HG02970 (cell line): ENCODE measurements around the gene RALB.

Experiments
- ATAC-seq: cut with Tn5 transposase; IDR thresholded peaks from one replicate; pipeline ENCODE4 v1.9.1; 2021; ENCODE audit warnings: mild to moderate bottlenecking, moderate library complexity, moderate number of reproducible peaks; ENCODE audit not compliant: unreplicated experiment, low FRiP score

Gene RALB

DNA sequence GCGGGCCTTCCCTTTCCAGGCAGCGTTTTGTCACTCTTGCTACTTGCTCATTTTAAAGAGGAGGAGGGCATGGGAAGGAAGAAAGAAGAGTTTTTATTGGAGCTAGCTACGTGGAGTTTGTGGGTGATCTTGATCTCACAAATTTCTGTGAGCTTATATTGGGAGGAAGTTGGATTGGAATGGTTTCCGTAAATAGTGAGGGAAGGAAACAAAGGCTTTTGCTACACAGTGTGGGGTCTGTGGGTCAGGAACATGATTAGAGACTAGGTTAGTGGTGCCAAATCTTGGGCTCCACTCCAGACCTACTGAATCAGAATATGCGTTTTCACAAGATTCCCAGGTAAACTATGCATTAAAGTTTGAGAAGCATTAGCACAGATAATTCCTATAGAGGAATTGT lies 8.1 kb downstream of the RALB start:
- ATAC-seq: no peak

DNA sequence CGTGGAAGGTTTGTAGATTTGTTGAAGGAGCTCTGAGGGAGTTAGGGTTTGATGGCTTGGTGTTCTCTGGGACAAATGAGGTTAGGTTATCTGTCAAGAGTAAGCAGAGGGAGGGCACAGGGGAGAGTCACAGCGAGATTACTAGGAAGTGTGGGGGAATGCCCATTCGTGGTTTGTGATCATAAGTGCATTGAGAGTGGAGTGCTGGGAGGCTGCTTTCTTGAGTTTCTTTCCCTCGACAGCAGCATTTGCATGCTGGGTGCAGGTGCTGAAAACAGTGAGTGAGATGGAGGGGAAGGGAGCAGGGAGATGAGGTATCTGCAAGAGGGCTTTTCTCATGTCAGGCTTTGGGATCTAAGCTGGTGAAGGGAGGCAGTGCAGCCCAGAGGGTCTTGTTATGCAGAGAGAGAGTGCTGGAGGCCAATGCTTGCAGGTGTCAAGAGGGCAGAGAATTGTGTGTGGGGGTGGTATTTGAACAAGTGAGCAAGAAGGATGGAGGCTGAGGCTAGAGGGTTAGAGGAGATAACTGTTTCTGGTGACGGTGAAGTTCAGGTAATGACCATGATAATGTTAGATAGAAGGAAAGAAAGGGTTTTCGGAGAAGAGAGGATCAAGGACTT lies 8.8 kb downstream of the RALB start:
- peak; percentile 66 for ATAC-seq

DNA sequence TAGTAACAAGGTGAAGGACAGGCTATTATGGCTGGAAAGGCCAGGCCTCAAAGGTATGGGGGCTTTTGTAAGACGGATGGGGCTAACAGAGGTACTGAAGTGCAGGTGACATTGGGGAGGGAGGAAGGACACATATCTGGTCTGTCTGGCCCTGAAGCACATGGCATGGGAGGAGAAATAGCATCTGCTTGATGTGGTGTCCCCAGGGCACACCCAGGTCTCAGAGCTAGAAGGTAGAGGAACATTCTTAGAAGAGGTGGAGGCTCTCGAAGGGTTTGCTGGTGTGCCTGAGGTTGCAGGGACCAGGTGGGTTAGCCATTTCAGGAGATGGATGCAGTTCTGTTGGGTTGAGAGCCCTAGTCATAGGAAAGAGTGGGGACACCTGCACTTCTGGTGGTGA lies 9.5 kb downstream of the RALB start:
- no peak for ATAC-seq

DNA sequence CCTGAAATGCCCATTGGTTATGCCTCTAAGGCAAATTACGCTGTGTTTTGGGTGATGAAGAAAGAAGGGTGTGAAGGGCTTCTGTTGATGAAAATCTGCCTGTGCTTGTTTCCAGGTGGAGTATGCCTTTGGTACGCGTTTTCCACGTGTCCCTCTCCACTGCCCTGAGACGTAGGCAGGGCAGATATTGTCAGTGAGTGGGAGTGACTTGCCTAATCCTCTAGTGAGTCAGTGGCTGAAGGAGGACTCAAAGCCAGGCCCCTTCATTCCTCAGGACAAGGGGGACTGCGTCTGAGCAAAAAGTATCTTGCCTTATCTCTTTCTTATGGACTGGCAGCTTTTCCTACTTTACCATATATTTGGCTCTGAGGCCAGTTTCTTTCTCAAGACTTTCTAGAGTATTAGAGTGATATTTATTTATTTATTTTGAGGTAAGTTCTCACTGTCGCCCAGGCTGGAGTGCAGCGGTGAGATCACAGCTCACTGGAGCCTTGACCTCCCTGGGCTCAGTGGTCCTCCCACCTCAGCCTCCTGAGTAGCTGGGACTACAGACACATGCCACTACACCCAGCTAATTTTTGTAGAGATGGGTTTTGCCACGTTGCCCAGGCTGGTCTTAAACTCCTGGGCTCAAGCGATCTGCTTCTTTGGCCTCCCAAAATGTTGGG lies 10.2 kb downstream of the RALB start:
- no peak for ATAC-seq

DNA sequence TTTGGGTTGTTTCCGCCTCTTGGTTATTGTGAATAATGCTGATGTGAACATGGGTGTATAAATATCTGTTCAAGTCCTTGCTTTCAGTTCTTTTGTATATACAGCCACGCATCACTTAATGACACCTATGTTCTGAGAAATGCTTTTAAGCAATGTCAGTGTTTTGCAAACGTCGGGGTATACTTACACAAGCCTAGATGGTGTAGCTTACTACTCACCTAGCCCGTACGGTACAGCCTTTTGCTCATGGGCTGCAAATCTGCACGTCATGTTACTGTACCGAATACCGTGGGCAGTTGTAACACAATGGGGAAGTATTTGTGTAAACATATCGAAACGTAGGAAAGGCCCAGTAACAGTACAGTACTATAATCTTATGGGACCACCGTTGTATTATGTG lies 12.4 kb downstream of the RALB start:
- ATAC-seq: no peak

DNA sequence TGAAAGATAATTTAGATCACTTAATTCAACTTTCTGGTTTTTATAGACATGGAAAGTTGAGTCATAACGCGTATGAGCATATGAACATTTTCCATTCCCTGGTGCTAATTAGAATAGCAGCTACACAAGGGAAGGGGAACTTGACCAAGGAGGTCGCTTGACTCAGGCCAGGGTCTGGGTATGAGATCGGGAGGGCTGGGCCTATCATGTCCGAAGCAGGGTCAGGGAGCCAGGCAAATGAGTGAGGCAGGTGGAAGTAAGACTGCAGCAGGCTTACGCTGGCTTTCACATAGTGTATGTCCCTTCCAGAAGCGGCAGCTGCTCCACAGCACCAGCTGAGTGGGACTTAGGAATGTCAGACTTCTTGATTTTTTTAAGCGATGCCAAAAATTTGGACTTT lies 14.7 kb downstream of the RALB start:
- no peak for ATAC-seq

DNA sequence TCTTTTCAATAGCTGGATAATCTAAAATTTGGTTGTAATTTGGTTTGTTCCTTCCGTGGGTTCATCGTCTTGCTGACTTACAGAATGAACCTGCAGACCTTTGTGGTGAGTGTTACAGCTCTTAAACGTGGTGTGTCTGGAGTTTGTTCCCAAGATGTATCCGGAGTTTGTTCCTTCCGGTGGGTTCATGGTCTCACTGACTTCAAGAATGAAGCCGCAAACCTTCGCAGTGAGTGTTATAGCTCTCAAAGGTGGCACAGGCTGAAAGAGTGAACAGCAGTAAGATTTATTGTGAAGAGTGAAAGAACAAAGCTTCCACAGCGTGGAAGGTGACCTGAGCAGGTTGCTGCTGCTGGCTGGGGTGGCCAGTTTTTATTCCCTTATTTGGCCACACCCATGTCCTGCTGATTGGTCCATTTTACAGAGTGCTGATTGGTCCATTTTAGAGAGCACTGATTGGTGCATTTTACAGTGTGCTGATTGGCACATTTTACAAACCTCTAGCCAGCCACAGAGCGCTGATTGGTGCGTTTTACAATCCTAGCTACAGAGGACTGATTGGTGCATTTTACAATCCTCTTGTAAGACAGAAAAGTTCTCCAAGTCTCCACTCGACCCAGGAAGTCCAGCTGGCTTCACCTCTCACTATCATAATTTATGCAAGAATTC lies 16.6 kb downstream of the RALB start:
- ATAC-seq: no peak

DNA sequence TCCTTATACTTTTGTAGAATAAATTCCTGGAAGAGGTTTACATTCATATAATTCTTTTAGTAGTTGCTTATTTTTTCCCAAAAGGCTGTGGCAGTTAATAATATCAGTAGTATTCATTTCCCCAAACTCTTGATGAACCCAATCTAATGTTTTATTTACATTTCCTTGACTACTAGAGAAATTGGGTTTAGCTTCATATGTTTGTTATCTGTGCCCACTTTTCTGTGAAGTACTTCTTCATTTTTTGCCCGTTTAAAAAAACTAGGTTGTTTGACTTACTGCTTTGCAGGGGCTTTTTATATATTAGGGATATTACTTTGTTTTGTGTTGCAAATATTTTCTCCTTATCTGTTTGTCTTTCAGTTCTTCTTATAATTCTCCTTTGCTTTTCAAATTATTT lies 17.2 kb downstream of the RALB start:
- no peak for ATAC-seq

DNA sequence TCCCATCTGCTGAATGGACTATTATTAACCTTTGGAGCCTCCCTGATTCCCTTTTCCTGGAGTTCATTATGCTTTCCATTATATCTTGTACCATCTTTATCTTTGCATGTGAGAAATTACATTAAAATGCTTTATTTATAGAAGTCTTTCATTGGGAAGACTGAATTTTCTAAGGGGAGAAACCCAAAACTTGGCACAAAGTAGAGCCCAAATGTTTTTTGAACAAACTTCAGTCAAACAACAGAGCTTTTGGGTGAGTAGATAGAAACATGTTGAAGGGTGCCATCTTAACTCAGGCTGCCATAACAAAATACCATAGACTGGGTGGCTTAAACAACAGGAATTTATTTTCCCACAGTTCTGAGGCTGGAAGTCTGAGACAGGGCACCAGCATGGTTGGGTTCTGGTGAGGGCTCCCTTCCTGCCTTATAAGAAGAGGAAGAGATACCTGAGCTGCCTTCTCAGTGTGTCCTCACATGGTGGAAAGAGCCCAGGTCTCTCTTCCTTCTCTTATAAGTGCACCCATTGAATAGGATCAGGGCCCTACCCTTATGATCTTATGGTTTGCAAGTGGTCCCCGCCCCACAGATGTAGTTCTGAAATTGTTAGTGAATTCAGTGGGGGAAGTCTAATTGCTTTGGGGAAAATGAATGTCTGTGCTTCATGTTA lies 19.2 kb downstream of the RALB start:
- no peak for ATAC-seq

DNA sequence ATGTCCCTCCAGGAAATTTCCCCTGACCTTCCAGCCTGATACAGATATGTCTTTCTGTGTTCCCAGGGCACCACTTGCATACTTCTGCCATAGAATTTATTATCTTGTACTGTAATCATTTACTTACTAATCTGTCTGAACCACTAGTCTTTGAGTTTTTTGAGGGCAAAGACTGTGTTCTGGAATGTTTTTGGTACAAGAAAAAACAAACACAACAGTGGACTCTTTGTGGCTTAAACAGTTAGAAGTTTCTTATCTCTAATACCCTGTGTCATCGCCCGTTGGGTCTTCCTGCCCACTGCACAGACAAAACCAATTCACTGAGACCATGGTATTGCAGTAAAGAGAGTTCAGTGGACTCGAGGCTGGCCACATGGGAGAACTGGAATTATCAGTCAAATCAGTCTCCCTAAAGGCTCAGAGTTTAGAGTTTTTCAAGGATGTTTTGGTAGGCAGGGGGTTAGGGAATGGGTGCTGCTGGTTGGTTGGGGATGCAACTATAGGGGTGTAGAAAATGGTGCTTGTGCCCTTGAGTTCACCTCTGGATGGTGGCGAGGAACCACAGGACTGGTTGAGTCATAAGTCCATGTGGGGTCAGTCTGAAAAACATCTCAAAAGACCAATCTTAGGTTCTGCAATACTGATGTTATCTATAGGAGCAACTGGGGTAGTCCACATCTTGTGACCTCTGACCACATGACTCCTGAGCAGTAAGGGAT lies 20.3 kb downstream of the RALB start:
- no peak for ATAC-seq

DNA sequence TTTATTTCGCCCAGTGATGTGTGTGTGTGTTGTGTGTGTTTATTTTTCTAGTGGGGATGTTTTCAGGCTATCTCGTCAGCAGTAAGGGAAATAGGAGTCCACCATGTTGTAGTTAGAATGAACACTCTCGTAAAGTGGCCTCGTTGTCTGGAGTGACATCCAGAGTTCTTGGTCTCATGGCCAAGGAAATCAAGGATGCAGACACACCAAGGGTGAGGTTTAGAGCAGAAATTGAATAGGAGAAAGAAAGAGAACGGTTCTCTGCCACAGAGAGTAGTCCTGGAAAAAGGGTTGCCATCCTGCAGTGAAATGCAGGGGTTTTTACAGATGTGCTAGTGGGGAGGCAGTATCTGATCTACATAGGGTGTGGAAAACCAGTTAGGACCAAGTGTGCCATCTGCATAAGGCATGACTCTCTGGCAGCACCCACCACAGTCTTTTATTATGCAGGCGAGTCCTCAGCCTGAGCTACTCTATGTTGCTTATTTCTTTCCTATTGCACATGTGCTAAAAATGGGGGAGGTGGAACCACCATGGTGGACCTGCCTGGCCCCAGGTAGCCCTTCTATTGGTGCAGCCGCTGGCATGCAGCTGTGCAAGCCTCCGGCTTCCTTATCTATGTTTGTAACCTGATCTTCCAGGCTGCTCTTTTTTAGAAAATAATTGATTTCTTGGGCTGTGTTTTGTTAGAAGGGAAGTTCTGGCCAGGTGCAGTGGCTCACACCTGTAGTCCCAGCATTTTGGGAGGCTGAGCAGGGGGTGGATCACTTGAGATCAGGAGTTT lies 23.2 kb downstream of the RALB start:
- no peak for ATAC-seq

DNA sequence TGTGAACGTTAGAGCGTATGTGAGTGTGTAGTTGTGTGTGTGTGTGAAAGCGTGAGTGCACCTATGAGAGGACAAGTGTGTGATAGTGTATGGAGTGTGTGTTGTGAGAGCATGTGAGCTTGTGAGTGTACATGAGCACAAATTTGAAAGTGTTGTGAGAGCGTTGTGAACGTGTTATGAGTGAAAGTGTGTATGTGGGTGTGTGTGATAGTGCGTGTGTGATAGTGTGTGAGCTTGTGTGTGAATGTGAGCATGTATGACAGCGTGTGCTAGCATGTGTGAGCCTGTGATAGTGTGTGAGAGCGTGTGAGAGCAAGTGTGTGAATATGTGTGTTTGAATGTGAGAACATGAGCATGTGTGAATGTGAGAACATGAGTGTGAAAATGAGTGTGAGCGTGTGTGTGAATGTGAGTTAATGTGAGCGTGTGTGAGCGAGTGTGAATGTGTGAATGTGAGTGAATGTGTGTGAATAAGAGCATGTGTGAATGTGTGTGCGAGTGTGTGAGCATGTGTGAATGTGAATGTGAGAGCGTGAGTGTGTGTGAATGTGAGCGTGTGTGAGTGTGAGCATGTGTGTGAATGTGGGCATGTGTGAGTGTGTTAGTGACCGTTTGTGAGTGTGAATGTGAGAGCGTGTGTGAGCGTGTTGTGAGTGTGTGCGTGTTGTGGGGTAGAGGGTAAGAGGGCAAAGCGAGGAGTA lies 25.0 kb downstream of the RALB start:
- ATAC-seq: no peak

DNA sequence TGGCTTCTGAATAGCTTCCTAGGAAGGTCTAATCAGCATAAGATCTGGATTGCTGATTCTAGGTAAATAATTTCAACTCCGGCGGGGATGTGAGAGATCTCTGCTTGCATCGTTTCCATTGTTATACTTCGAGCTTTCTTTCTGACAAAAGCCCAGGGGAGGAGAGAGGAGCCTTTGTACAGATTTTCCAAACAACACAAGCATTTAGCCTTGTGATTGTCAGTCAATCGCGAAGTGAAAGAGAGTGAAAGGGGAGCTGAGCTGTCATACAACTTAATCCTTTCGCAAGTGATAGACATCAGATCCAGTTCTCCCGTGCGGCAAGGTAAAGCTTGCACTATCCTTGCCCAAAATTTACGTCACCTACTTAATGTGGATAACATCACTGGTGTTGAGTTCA lies 26.2 kb downstream of the RALB start:
- no peak for ATAC-seq

DNA sequence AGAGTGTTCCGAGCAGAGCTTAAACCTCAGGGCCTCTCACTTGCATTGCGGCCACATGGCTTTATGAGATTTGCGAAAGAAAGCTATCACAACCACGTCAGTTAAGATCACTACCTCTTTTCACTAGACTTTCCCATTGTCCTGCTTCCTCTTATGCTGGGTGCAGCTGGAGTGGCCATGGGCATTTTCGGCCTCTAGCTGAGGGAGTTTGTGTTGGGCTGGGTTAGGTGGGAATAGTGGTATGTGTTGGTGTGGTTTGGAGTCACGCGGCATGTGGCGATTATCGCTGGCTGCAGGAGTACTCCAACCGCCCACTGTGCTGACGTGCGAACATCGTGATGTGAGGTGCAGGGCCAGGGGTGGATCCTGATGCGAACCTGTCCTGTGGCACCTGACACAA lies 27.1 kb downstream of the RALB start:
- ATAC-seq: no peak

DNA sequence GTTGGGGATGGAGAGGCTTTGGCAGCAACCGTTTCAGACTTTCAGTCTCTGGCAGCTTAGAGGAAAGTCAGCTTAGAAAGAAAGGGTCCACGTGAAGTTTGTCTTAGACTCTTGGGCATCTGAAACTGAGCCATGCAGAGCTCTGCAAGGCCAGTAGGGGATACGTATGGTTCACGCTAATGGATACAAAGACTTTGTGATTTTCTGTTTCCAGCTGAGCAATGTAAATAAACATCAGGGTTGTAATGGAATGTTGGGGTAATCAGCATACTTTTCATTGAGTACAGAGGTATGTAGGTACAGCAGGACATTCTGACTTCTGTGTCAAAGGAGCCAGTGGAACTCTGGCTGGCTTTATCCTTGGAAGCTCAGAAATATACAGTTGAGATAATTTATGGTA lies 31.0 kb downstream of the RALB start:
- ATAC-seq: no peak

DNA sequence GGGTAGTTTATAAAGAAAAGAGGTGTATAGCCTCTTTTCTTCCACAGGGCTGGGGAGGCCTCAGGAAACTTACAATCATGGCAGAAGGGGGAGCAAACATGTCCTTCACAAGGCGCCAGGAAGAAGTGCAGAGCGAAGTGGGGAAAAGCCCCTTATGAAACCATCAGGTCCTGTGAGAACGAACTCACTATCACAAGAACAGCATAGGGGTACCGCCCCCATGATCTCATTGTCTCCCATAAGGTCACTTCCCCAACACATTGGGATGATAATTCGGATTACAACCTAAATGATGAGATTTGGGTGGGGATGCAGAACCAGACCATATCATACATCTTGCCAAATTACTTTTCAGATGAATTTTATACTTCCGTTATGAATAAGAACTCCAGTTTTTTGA lies 32.4 kb downstream of the RALB start:
- ATAC-seq: no peak

DNA sequence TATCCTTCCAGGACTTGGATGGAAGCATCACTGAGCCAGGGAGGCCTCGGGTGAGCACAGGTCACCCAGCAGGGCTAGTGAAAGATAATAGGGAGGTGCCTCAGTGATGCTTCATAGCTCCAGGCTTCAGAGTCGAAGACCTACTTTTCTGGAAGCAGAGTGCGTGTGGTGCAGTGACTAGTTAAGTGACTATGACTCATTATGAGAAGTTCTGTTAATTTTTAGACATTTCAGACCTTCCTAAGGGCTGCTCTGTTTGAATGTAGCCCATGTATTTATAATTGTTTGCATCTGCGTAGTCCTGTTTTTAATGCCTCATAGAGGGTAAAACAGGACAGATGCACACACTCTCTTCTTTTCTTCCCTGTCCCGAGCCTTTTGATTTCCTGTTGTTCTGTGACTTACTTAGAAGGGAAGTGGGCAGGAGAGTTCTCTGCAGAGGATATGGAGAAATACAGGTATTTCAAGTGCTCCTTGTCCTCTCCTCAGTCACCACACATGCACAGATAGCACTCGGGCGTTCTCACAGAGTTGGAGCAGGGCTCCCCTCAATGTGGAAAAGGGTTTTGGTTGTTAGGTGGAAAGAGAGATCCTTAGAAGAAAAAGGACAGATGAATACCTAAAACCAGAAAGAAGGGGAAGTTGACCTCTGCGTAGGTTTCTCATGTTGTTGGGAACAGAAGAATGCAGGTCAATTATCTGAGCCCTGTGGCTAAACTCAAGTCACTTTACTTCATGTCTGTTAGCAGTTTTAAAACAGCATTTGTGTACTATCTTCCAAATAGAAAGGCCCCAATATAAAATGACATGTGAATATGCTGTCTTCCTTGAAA lies 34.7 kb downstream of the RALB start:
- ATAC-seq: peak; percentile 96

DNA sequence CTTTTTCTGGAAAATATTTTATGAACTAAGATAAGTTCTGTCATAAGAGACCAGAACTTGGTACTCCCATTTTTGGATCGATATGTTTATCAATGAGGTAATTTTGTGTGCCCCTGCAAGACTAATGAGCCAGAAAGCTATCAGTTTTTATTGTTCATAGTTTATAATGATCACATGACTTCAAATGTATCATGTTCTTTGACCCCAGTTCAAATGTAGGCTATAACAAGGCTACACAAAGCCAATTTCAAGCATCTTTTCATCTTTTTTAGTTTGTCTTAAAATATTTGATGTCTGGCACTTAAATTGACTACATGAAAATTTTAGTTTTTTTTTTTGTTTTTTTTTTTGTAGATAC lies 35.3 kb downstream of the RALB start:
- ATAC-seq: no peak
